Esophagus muscularis mucosa (tissue), 4 donors: ENCODE data around the gene CAMK1.

Source experiments
- CTCF ChIP-seq, 3 experiments: fragments of 200-600 bp in 2 of 3; fragments of 450-650 bp in 1 of 3; sonication (generic) in 2 of 3; IDR thresholded peaks; one replicate each; pipeline ENCODE4 v1.5.1; 2017 to 2019; ENCODE audit warnings: antibody characterized with exemption in 3 of 3, mild to moderate bottlenecking in 2 of 3, moderate library complexity in 1 of 3
- EP300 ChIP-seq: sonication (generic); formaldehyde crosslinking; IDR thresholded peaks from one replicate; pipeline ENCODE4 v1.6.1; 2017; ENCODE audit warnings: antibody characterized with exemption
- POLR2A ChIP-seq: fragments of 450-650 bp; IDR thresholded peaks from one replicate; pipeline ENCODE4 v1.6.1; 2017; ENCODE audit warnings: antibody characterized with exemption, moderate library complexity, mild to moderate bottlenecking, low read depth

- TF ChIP-seq CTCF (IDR thresholded peaks at IDR 0.05) (no peak), POLR2A (no peak), EP300 (no peak)
Measured at GRCh38 chr3:9815986-9816385, 46.2 kb upstream of the CAMK1 start.
